PC-3 (cell line): Measurements from ENCODE around the gene HNRNPAB. TPM values are rescaled to one million over a fixed set of nuclear protein-coding genes. Genes with fewer than 3 reads are reported as not detected.

Source experiments
- ATAC-seq: fragments of 200-7000 bp; cut with Tn5 transposase; 2 replicates; pipeline ENCODE4 v1.9.1; 2020; ENCODE audit warnings: mild to moderate bottlenecking, moderate library complexity
- BruUV-seq: library from RNA; stranded (reverse); fragments of 400-500 nt; replicated peaks from 2 replicates; lab custom pipeline; 2021; lab: Mats Ljungman, UMichigan
- CTCF ChIA-PET: fragments of 300-600 bp; sonication (Branson Sonifier 250); formaldehyde crosslinking; loops from one replicate; lab custom pipeline; 2022; ENCODE audit warnings: antibody characterized with exemption; lab: Charles Lee
- POLR2A ChIA-PET: fragments of 300-600 bp; sonication (Branson Sonifier 250); formaldehyde crosslinking; loops from one replicate; lab custom pipeline; 2022; ENCODE audit warnings: antibody characterized with exemption; ENCODE audit not compliant: unreplicated experiment; lab: Charles Lee
- DNase-seq: peaks from one replicate; pipeline ENCODE4 v3.0.0-alpha.2; 2015
- H2AFZ ChIP-seq: fragments of 300-600 bp; sonication (generic); 2 replicates; pipeline ENCODE4 v1.6.0; 2016; ENCODE audit warnings: antibody characterized with exemption, low read length
- H3F3A ChIP-seq: fragments of 300-600 bp; sonication (generic); one replicate; pipeline ENCODE4 v1.6.0; 2017; ENCODE audit warnings: antibody characterized with exemption, low read length, control low read depth, mild to moderate bottlenecking; ENCODE audit not compliant: unreplicated experiment
- H3K27ac ChIP-seq: fragments of 300-600 bp; sonication (generic); 2 replicates; pipeline ENCODE4 v1.5.1; 2016; ENCODE audit warnings: mild to moderate bottlenecking, low read length
- H3K27me3 ChIP-seq: fragments of 300-600 bp; sonication (generic); 2 replicates; pipeline ENCODE4 v1.6.1; 2016; ENCODE audit warnings: low read length, mixed read lengths
- H3K36me3 ChIP-seq: fragments of 300-600 bp; sonication (generic); 2 replicates; pipeline ENCODE4 v1.6.1; 2016; ENCODE audit warnings: low read depth, mixed run types, low read length, mixed read lengths
- H3K4me1 ChIP-seq: fragments of 300-600 bp; sonication (generic); 2 replicates; pipeline ENCODE4 v1.5.1; 2016; ENCODE audit warnings: low read length; ENCODE audit not compliant: insufficient read depth
- H3K4me2 ChIP-seq: fragments of 300-600 bp; sonication (generic); 2 replicates; pipeline ENCODE4 v1.6.0; 2016; ENCODE audit warnings: low read length
- H3K4me3 ChIP-seq: fragments of 300-600 bp; sonication (generic); 2 replicates; pipeline ENCODE4 v1.5.1; 2016; ENCODE audit warnings: mild to moderate bottlenecking, low read length, mixed read lengths
- H3K79me2 ChIP-seq: fragments of 300-600 bp; sonication (generic); 2 replicates; pipeline ENCODE4 v1.6.1; 2017; ENCODE audit warnings: low read length, mixed read lengths
- H3K9ac ChIP-seq: fragments of 300-600 bp; sonication (generic); 2 replicates; pipeline ENCODE4 v1.6.0; 2016; ENCODE audit warnings: mild to moderate bottlenecking, low read length
- H3K9me2 ChIP-seq: fragments of 300-600 bp; sonication (generic); replicated peaks from 2 replicates; pipeline ENCODE4 v1.6.1; 2016; ENCODE audit warnings: mixed run types, low read length, mixed read lengths
- H3K9me3 ChIP-seq: fragments of 300-600 bp; sonication (generic); 2 replicates; pipeline ENCODE4 v1.6.1; 2016; ENCODE audit warnings: low read length, mixed read lengths
- H4K20me1 ChIP-seq: fragments of 300-600 bp; sonication (generic); 2 replicates; pipeline ENCODE4 v1.6.1; 2016; ENCODE audit warnings: low read length, mixed read lengths
- EZH2 ChIP-seq: fragments of 300-600 bp; sonication (generic); IDR thresholded peaks from one replicate; pipeline ENCODE4 v1.6.1; 2017; ENCODE audit warnings: antibody characterized with exemption, mild to moderate bottlenecking, low read length; ENCODE audit not compliant: unreplicated experiment
- EZH2phosphoT487 ChIP-seq: fragments of 300-600 bp; sonication (generic); IDR thresholded peaks from 2 replicates; pipeline ENCODE4 v1.6.1; 2018; ENCODE audit warnings: mild to moderate bottlenecking, antibody characterized with exemption, low read length, borderline replicate concordance
- intact Hi-C: fragments of 100-400 bp; cut with micrococcal nuclease; formaldehyde crosslinking; loops from 2 replicates; pipeline ENCODE4 v1.9.0; 2023
- total RNA-seq: library from RNA; depleted of rRNA; stranded (reverse); fragments of >200 nt; gene quantifications from 2 replicates; pipeline ENCODE4 v1.2.3, GENCODE V29; 2014
- TF ChIP-seq, protein P1 (sequence below): fragments of 300-600 bp; sonication (generic); conservative IDR thresholded peaks from 2 replicates; pipeline ENCODE4 v1.5.1; 2017; ENCODE audit warnings: antibody characterized with exemption, low read depth, mild to moderate bottlenecking, low read length

Gene HNRNPAB
- total RNA-seq, 1 experiment from 2014 or later, result 231 TPM

- Histone ChIP-seq H3K36me3 (no peaks in the 10 kb centered on the region), H3K79me2 (no peaks in the 10 kb centered on the region), H3K27ac (no peak overlapping the region), H3K27me3 (no peaks in the 10 kb centered on the region), H3K4me1 (peaks cover 9% of the 10 kb centered on the region; the same call in 1 of the 2 replicates), H3K9ac (no peak overlapping the region), H3K4me2 (no peak overlapping the region), H3F3A (no peaks in the 10 kb centered on the region), H3K4me3 (no peak overlapping the region), H3K9me2 (no peaks in the 10 kb centered on the region), H4K20me1 (no peaks in the 10 kb centered on the region), H3K9me3 (no peaks in the 10 kb centered on the region), H2AFZ (no peak overlapping the region)
- no TSS peak for BruUV-seq
- no peak for ATAC-seq
- intact Hi-C loops, result no loop called here
- DNase-seq, result no peak
- TF ChIP-seq EZH2phosphoT487 (no peak), EZH2 (no peak)
- TF ChIP-seq, protein P1, sequence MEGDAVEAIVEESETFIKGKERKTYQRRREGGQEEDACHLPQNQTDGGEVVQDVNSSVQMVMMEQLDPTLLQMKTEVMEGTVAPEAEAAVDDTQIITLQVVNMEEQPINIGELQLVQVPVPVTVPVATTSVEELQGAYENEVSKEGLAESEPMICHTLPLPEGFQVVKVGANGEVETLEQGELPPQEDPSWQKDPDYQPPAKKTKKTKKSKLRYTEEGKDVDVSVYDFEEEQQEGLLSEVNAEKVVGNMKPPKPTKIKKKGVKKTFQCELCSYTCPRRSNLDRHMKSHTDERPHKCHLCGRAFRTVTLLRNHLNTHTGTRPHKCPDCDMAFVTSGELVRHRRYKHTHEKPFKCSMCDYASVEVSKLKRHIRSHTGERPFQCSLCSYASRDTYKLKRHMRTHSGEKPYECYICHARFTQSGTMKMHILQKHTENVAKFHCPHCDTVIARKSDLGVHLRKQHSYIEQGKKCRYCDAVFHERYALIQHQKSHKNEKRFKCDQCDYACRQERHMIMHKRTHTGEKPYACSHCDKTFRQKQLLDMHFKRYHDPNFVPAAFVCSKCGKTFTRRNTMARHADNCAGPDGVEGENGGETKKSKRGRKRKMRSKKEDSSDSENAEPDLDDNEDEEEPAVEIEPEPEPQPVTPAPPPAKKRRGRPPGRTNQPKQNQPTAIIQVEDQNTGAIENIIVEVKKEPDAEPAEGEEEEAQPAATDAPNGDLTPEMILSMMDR, result no peak
- POLR2A ChIA-PET, result no interaction called here
- CTCF ChIA-PET, result no interaction called here
Measured at GRCh38 chr5:178240341-178240741, 36.0 kb downstream of the HNRNPAB start.

DNA sequence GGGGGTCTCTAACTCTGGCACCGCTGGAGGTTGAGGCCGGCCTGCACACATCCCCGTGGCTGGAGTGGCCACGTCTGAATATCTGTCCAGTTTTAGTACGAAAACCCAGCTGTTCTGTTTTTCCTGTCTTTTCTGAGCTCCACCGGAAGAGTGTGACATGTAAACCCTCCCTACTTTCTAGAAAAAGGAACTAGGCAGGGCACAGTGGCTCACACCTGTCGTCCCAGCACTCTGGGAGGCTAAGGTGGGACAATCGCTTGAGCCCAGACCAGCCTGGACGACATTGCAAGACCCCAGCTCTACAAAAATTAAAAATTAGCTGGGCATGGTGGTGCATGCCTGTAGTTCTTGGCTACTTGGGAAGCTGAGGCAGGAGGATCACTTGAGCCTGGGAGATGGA lies 36.4 kb downstream of the HNRNPAB start:
- intact Hi-C loops, result no loop called here
- no peaks in the 10 kb centered on the region for H3K9me2 ChIP-seq
- H4K20me1 ChIP-seq, result no peaks in the 10 kb centered on the region
- H3K9ac ChIP-seq, result no peak overlapping the region
- no TSS peak for BruUV-seq
- no peaks in the 10 kb centered on the region for H3K36me3 ChIP-seq
- no peaks in the 10 kb centered on the region for H3K9me3 ChIP-seq
- TF ChIP-seq EZH2, result no peak
- no peak for TF ChIP-seq EZH2phosphoT487
- TF ChIP-seq, protein P1, result no peak
- H3K4me3 ChIP-seq, result no peak overlapping the region
- H3K4me1 ChIP-seq, result peaks cover 9% of the 10 kb centered on the region; the same call in 1 of the 2 replicates
- ChIA-PET CTCF (no interaction called here), POLR2A (no interaction called here)
- no peaks in the 10 kb centered on the region for H3F3A ChIP-seq
- no peak overlapping the region for H2AFZ ChIP-seq
- no peaks in the 10 kb centered on the region for H3K79me2 ChIP-seq
- ATAC-seq (no peak), DNase-seq (no peak)
- no peak overlapping the region for H3K27ac ChIP-seq
- no peak overlapping the region for H3K4me2 ChIP-seq
- no peaks in the 10 kb centered on the region for H3K27me3 ChIP-seq

DNA sequence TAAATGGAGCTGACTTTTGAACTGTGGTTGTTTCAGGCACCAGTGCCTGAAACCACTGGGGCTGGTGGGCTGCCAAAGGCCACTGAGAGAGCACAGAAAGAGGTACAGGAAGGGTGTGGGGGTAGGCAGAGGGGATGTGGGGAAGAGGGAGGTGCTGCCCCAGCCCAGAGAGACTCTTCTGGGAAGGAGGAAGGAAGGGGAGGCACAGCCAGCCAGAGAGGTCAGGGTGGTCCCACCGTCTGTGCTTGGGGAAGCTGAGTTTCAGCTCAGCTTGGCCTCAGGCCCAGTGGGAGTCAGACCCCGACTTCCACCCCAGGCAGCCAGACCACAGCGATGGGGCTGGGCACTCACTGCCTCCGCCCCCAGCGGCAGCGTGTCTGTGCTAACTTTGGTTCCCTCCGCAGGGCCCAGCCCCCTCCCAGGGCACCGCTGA lies 36.9 kb downstream of the HNRNPAB start:
- no peak for DNase-seq
- intact Hi-C loops, result no loop called here
- Histone ChIP-seq H4K20me1 (no peaks in the 10 kb centered on the region), H3K27me3 (no peaks in the 10 kb centered on the region), H3F3A (no peaks in the 10 kb centered on the region), H3K9me3 (no peaks in the 10 kb centered on the region), H3K79me2 (no peaks in the 10 kb centered on the region), H3K4me1 (peaks cover 9% of the 10 kb centered on the region; the same call in 1 of the 2 replicates), H3K27ac (no peak overlapping the region), H3K9me2 (no peaks in the 10 kb centered on the region), H3K4me3 (no peak overlapping the region), H3K4me2 (no peak overlapping the region), H3K36me3 (no peaks in the 10 kb centered on the region), H3K9ac (no peak overlapping the region), H2AFZ (no peak overlapping the region)
- TF ChIP-seq EZH2phosphoT487 (no peak), EZH2 (no peak)
- TF ChIP-seq, protein P1, result no peak
- ATAC-seq, result no peak
- ChIA-PET POLR2A (no interaction called here), CTCF (no interaction called here)
- BruUV-seq, result no TSS peak
